Erythroblast (primary cell): ENCODE results near the gene SLC5A11.

Experiments used
- GATA1 ChIP-seq: IDR thresholded peaks from 2 replicates; pipeline ENCODE4 v1.6.1; 2011; ENCODE audit warnings: low read depth, mild to moderate bottlenecking, control low read depth, low read length, moderate library complexity
- POLR2A ChIP-seq: IDR thresholded peaks from 2 replicates; pipeline ENCODE4 v1.6.1; 2011; ENCODE audit warnings: mild to moderate bottlenecking, low read length

GRCh38 chr16:24851700-24852099 is 5.9 kb downstream of the SLC5A11 start:
- no peak for TF ChIP-seq POLR2A
- no peak for TF ChIP-seq GATA1
